Activated naive CD8-positive, alpha-beta T cell treated with anti-CD3 and anti-CD28 coated beads for 36 hours (primary cell): ENCODE measurements around the gene DPF3. TPM values are rescaled to one million over a fixed set of nuclear protein-coding genes. Genes with fewer than 3 reads are reported as not detected.

Experiments
- DNase-seq: peaks from one replicate; pipeline ENCODE4 v3.0.0; 2021
- H3K27ac Mint-ChIP-seq: one replicate; pipeline ENCODE4 v1.8.0; 2022; ENCODE audit warnings: mild to moderate bottlenecking, moderate library complexity, mixed read lengths
- H3K27me3 Mint-ChIP-seq: one replicate; pipeline ENCODE4 v1.8.0; 2022; ENCODE audit warnings: mild to moderate bottlenecking, mixed read lengths
- H3K36me3 Mint-ChIP-seq: one replicate; pipeline ENCODE4 v1.8.0; 2021; ENCODE audit warnings: mild to moderate bottlenecking, mixed read lengths
- H3K4me1 Mint-ChIP-seq: one replicate; pipeline ENCODE4 v1.8.0; 2021; ENCODE audit warnings: mixed read lengths
- H3K4me3 Mint-ChIP-seq: one replicate; pipeline ENCODE4 v1.8.0; 2022; ENCODE audit warnings: mild to moderate bottlenecking, moderate library complexity, mixed read lengths
- H3K9me3 Mint-ChIP-seq: one replicate; pipeline ENCODE4 v1.8.0; 2022; ENCODE audit warnings: mixed read lengths
- total RNA-seq, 2 experiments: library from RNA; stranded (reverse); gene quantifications; one replicate each; pipeline ENCODE4 v1.2.3, GENCODE V29; 2021

The DPF3 gene
- total RNA-seq, 2 experiments from 2014 or later: 1.1 to 1.3 TPM

GRCh38 chr14:72664651-72665050 lies 229.2 kb downstream of the DPF3 start:
- Mint-ChIP-seq H3K27ac (no peak overlapping the region), H3K9me3 (no peaks in the 10 kb centered on the region), H3K27me3 (peaks cover 5% of the 10 kb centered on the region), H3K4me1 (peaks cover 2% of the 10 kb centered on the region), H3K36me3 (no peaks in the 10 kb centered on the region), H3K4me3 (no peak overlapping the region)
- DNase-seq: no peak

GRCh38 chr14:72663956-72664650 lies 229.8 kb downstream of the DPF3 start:
- no peaks in the 10 kb centered on the region for H3K36me3 Mint-ChIP-seq
- no peak for DNase-seq
- H3K27me3 Mint-ChIP-seq: peaks cover under 1% of the 10 kb centered on the region
- H3K27ac Mint-ChIP-seq: no peak overlapping the region
- peaks cover 2% of the 10 kb centered on the region for H3K4me1 Mint-ChIP-seq
- H3K4me3 Mint-ChIP-seq: no peak overlapping the region
- H3K9me3 Mint-ChIP-seq: no peaks in the 10 kb centered on the region

- no peak overlapping the region for H3K27ac Mint-ChIP-seq
- H3K27me3 Mint-ChIP-seq: no peaks in the 10 kb centered on the region
- peaks cover 2% of the 10 kb centered on the region for H3K4me1 Mint-ChIP-seq
- no peaks in the 10 kb centered on the region for H3K36me3 Mint-ChIP-seq
- DNase-seq: no peak
- H3K4me3 Mint-ChIP-seq: no peak overlapping the region
- no peaks in the 10 kb centered on the region for H3K9me3 Mint-ChIP-seq
Measured at GRCh38 chr14:72663076-72663487, 230.8 kb downstream of the DPF3 start.

GRCh38 chr14:72662214-72662613 lies 231.7 kb downstream of the DPF3 start:
- H3K4me1 Mint-ChIP-seq: peaks cover 2% of the 10 kb centered on the region
- no peaks in the 10 kb centered on the region for H3K27me3 Mint-ChIP-seq
- H3K36me3 Mint-ChIP-seq: no peaks in the 10 kb centered on the region
- no peaks in the 10 kb centered on the region for H3K9me3 Mint-ChIP-seq
- H3K4me3 Mint-ChIP-seq: no peak overlapping the region
- no peak overlapping the region for H3K27ac Mint-ChIP-seq
- DNase-seq: no peak

- Mint-ChIP-seq H3K27ac (no peak overlapping the region), H3K9me3 (no peaks in the 10 kb centered on the region), H3K27me3 (no peaks in the 10 kb centered on the region), H3K36me3 (no peaks in the 10 kb centered on the region), H3K4me3 (no peak overlapping the region), H3K4me1 (peaks cover 2% of the 10 kb centered on the region)
- no peak for DNase-seq
Measured at GRCh38 chr14:72657214-72657921, 236.5 kb downstream of the DPF3 start.

GRCh38 chr14:72653026-72653425 lies 240.9 kb downstream of the DPF3 start:
- no peak for DNase-seq
- Mint-ChIP-seq H3K4me3 (no peak overlapping the region), H3K4me1 (no peaks in the 10 kb centered on the region), H3K9me3 (no peaks in the 10 kb centered on the region), H3K27ac (no peak overlapping the region), H3K36me3 (no peaks in the 10 kb centered on the region), H3K27me3 (no peaks in the 10 kb centered on the region)

GRCh38 chr14:72652179-72652578 lies 241.7 kb downstream of the DPF3 start:
- Mint-ChIP-seq H3K4me1 (no peaks in the 10 kb centered on the region), H3K4me3 (no peak overlapping the region), H3K36me3 (no peaks in the 10 kb centered on the region), H3K9me3 (no peaks in the 10 kb centered on the region), H3K27ac (no peak overlapping the region), H3K27me3 (no peaks in the 10 kb centered on the region)
- DNase-seq: no peak

GRCh38 chr14:72651714-72652113 lies 242.2 kb downstream of the DPF3 start:
- DNase-seq: no peak
- Mint-ChIP-seq H3K4me3 (no peak overlapping the region), H3K27me3 (no peaks in the 10 kb centered on the region), H3K36me3 (no peaks in the 10 kb centered on the region), H3K9me3 (no peaks in the 10 kb centered on the region), H3K4me1 (no peaks in the 10 kb centered on the region), H3K27ac (no peak overlapping the region)

- Mint-ChIP-seq H3K9me3 (no peaks in the 10 kb centered on the region), H3K27ac (no peak overlapping the region), H3K27me3 (no peaks in the 10 kb centered on the region), H3K36me3 (no peaks in the 10 kb centered on the region), H3K4me3 (no peak overlapping the region), H3K4me1 (no peaks in the 10 kb centered on the region)
- DNase-seq: no peak
Measured at GRCh38 chr14:72651081-72651480, 242.8 kb downstream of the DPF3 start.

GRCh38 chr14:72649603-72650227 lies 244.2 kb downstream of the DPF3 start:
- Mint-ChIP-seq H3K4me3 (no peak overlapping the region), H3K27me3 (no peaks in the 10 kb centered on the region), H3K27ac (no peak overlapping the region), H3K4me1 (no peaks in the 10 kb centered on the region), H3K36me3 (no peaks in the 10 kb centered on the region), H3K9me3 (no peaks in the 10 kb centered on the region)
- no peak for DNase-seq

- Mint-ChIP-seq H3K27me3 (no peaks in the 10 kb centered on the region), H3K4me1 (no peaks in the 10 kb centered on the region), H3K27ac (no peak overlapping the region), H3K9me3 (no peaks in the 10 kb centered on the region), H3K4me3 (no peak overlapping the region), H3K36me3 (no peaks in the 10 kb centered on the region)
- no peak for DNase-seq
Measured at GRCh38 chr14:72647782-72648181, 246.1 kb downstream of the DPF3 start.

- no peak for DNase-seq
- H3K36me3 Mint-ChIP-seq: no peaks in the 10 kb centered on the region
Measured at GRCh38 chr14:72646861-72647528, 246.9 kb downstream of the DPF3 start.

GRCh38 chr14:72645706-72646105 lies 248.2 kb downstream of the DPF3 start:
- Mint-ChIP-seq H3K36me3 (no peaks in the 10 kb centered on the region), H3K4me3 (no peak overlapping the region), H3K27ac (no peak overlapping the region), H3K9me3 (no peaks in the 10 kb centered on the region), H3K4me1 (no peaks in the 10 kb centered on the region), H3K27me3 (no peaks in the 10 kb centered on the region)
- no peak for DNase-seq

More at GRCh38 chr14:72646861-72647528, 246.9 kb downstream of the DPF3 start:
- no peaks in the 10 kb centered on the region for H3K4me1 Mint-ChIP-seq
- no peaks in the 10 kb centered on the region for H3K27me3 Mint-ChIP-seq
- no peak overlapping the region for H3K27ac Mint-ChIP-seq
- H3K9me3 Mint-ChIP-seq: no peaks in the 10 kb centered on the region
- H3K4me3 Mint-ChIP-seq: no peak overlapping the region

GRCh38 chr14:72644758-72645489 lies 249.0 kb downstream of the DPF3 start:
- Mint-ChIP-seq H3K9me3 (peaks cover 2% of the 10 kb centered on the region), H3K27ac (no peak overlapping the region), H3K36me3 (no peaks in the 10 kb centered on the region), H3K4me3 (no peak overlapping the region), H3K4me1 (no peaks in the 10 kb centered on the region), H3K27me3 (no peaks in the 10 kb centered on the region)
- no peak for DNase-seq

- Mint-ChIP-seq H3K27ac (no peak overlapping the region), H3K9me3 (peaks cover 7% of the 10 kb centered on the region), H3K27me3 (no peaks in the 10 kb centered on the region), H3K4me3 (no peak overlapping the region), H3K4me1 (no peaks in the 10 kb centered on the region), H3K36me3 (peaks cover under 1% of the 10 kb centered on the region)
- no peak for DNase-seq
Measured at GRCh38 chr14:72644038-72644437, 249.9 kb downstream of the DPF3 start.
